ENCODE data around the gene KRT82.
"Not testable (repeated sequence)": the region's sequence is repeated elsewhere in the genome, so short reads cannot be mapped to it uniquely, and the experiment has no call there.

The KRT82 gene

GRCh38 chr12:52410589-52411248 lies 4.6 kb upstream of the KRT82 start:
- ATAC-seq, DNase-seq: not testable (repeated sequence)

GRCh38 chr12:52407918-52408317 lies 1.8 kb upstream of the KRT82 start:
- ATAC-seq (no peak), DNase-seq (no peak)

GRCh38 chr12:52404951-52405350 lies 1.2 kb downstream of the KRT82 start:
- DNase-seq (no peak), ATAC-seq (no peak)

- ATAC-seq = no peak
- DNase-seq = no peak
Measured at GRCh38 chr12:52403561-52403960, 2.6 kb downstream of the KRT82 start.

GRCh38 chr12:52402873-52403540 lies 3.1 kb downstream of the KRT82 start:
- no peak for DNase-seq
- no peak for ATAC-seq

DNA sequence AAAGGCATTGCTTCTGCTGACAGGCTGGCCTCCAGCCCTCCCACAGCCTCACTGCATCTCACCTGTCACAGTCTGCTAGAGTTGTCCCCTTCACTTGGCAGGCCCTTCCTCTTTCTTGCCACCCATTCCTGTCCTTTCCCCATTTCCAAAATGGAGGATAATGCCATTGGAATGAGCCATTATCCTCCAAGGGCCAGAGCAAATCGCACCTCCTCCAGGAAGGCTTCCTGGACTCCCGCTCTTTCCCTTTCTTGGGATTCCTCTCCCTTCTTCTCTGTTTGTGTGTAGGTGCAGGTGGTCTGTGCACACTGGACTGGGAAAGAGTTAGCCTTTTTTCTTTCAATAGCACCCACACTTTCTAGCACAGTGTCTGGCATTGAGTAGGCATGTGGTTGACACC lies 3.8 kb downstream of the KRT82 start:
- ATAC-seq = no peak
- DNase-seq = no peak

- no peak for ATAC-seq
- DNase-seq = no peak
Measured at GRCh38 chr12:52401926-52402325, 4.2 kb downstream of the KRT82 start.

GRCh38 chr12:52401526-52401925 lies 4.6 kb downstream of the KRT82 start:
- no peak for ATAC-seq
- no peak for DNase-seq

GRCh38 chr12:52400906-52401305 lies 5.2 kb downstream of the KRT82 start:
- no peak for DNase-seq
- no peak for ATAC-seq

DNA sequence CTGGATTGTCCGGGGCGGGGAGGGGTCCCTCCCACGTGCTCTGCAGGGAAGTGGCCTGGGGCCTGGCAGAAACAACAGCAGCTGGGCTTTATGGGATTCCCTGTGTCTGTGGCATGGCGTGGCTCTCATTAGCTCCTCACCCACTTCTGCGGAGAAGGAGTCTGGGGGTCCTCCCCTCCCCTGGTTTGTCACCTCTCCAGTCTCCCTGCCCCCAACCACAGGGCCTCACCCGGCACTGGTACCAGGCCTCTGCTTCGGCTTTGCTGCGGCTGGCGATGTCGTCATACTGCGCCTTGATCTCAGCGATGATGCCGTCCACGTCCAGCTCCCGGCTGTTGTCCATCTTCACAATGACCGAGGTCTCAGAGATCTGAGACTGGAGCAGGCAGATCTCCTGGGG lies 6.4 kb downstream of the KRT82 start:
- DNase-seq (no peak), ATAC-seq (no peak)

DNA sequence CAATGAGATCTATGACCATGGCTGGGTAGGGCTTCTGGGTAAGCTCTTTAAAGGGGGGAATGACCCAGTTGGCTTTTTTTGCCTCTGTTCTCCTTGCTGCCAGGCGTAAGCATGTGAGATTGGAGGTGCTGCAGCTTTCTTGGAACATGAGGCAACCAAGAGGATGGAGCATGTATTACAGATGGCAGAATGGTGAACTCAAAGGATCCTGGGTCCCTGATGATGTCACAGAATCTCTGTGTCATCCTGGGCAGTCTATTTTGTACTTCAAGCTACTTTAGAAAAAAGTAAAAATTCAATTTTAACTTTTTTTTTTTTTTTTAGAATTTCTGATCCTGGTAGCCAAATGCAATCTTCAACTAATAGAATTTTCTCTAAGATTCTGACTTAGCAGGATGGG lies 8.0 kb downstream of the KRT82 start:
- ATAC-seq (no peak), DNase-seq (no peak)

GRCh38 chr12:52396656-52397055 lies 9.5 kb downstream of the KRT82 start:
- ATAC-seq = no peak
- no peak for DNase-seq

DNA sequence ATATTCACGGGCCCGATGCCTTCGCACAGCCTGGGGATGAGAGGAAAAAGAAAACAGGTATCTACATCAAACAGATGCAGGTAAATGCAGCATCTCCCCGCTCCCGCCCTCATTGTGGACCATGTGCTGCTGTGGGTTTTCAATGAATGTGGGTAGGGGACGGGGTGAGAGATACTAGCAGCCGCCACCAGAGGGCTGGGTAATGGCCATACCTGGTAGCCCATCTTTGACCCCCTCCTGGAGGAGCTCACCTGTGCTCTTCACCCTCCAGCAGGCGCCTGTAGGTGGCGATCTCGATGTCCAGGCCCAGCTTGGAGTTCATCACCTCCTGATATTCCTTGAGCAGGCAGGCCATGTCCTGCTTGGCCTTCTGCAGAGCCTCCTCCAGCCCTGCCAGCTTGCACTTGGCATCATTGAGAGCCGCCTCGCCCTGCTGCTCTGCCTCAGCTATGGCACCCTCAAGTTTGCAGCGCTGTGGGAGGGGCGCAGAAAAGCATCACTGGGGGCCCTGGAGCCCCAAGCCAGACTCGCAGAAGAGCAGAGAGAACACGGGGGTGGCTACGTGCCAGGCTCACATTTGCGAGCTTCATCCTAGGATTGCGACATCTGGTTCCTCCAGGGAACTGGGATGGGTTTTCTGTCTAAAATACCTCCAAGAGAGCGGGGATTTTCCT lies 10.2 kb downstream of the KRT82 start:
- ATAC-seq (no peak), DNase-seq (peak; percentile 9)

- no peak for ATAC-seq
- DNase-seq = no peak
Measured at GRCh38 chr12:52394836-52395405, 11.2 kb downstream of the KRT82 start.

GRCh38 chr12:52392465-52393007 lies 13.6 kb downstream of the KRT82 start:
- DNase-seq (no peak), ATAC-seq (no peak)

DNA sequence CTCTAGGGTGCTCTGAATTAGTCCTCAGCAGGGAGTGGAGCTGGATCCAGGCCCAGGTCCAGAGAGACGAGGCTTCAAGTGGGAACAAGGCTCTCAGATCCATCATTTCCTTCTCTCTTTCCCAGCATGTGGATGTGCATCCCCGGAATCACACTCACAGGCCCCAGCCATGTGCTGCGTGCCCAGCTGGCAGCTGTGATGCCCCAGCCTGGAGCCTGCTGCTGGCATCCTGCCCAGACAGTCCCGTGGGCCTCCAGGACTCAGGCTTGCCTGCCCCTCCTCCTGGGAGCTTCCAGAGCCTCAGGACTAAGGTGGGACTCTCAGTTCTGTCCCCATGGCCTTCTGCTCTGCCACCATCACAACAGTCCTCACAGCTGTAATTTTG lies 14.5 kb downstream of the KRT82 start:
- DNase-seq (no peak), ATAC-seq (no peak)

DNA sequence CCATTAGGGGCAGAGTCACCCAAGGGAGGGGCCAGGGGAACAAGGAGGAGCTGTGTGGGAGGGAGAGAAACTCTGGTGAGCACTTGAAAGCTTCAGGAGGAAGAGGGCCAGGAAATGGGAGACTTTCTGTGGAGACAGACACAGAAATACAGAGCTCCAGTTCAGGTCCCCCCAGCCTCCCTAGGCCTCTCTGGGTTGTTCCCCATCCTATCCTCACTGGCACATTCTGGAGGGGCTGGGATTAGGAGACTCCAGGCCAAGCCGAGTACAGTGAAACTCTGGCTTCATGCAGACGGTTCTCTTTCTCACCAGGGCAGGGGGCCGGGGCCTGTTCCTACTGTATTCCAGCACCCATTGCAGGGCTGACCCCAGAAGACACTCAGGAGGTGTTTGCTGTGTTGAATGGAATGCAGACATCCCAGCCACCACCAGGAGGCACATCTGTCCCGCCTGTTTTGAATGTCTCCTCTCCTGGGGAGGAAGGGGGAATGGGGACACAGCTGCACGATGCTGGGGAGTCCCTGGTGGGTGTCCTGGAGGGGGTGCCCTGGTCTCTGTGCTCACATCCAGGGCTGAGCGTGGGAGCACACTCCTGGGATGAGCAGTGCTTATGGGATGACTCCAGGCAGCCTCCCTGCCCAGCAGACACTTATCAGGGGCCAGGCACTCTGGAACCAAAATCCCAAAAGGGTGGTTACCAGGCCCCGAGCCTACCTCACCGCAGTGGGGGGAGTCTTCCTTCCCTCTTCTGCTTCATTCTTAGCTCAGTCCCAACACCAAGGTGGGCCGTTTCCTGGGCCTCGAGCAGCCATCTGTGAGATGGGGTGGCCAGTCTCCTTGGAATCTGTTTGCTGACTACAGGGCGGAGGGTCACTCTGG lies 15.2 kb downstream of the KRT82 start:
- ATAC-seq (no peak), DNase-seq (no peak)

DNA sequence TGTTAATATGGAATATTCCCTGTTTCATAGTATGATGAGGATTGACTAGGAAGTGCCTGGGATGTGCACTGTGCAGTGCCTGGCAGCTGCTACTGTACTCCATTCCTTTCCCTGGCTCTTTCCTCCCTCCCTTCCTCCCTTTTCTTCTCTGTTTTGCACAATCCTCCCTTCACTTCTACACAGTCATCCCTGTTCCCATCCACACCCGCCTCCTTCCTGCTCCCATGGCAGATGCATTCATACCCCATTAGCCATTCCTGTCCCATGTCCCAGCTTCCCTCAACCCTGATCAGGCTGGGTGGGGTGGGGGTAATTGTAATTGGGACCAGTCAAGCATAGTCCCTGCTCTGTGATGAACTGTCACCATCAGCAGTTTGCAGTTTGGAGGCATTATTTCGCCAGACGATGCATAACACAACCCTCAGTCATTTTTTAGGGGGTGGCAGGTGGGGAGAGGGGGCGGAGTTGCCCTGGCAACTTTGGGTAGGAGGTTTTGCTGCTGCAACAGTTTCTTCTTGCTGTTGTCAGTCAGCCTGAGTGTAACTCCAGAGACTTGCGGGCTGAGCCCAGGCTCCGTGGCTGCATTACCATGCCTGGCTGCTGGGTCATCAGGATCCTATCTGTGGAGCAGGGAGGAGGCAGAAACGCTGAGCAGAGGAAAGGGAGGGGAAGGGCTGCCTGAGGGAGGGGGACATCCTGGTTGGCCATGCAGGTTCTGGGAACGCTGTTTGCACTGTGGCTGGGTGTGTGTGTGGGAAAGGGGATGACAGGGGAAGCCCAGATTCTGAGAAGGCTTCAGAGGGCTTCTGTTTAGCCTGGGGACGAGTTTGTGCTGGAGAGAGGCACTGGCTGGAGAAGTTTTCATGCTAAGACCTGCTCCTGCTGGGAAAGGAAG lies 16.6 kb downstream of the KRT82 start:
- DNase-seq (no peak), ATAC-seq (no peak)

DNA sequence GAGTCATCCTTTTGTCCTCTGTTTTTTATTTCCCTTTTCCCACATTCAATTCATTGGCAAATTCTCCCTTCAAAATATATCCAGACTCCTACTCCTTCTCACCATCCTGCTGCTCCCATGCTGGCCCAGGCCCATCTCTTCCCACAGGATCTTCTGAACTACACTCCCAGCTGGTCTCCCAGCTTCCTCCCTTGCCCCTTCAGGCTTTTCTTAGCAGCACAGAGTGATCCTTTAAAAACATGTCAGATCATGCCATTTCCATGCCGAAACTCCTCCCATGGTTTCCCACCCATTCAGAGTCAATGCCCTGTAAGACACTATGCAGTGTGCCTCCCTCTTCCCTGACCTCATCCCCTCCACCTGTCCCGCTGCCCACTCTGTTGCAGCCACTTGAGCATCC lies 18.3 kb downstream of the KRT82 start:
- no peak for ATAC-seq
- no peak for DNase-seq

- DNase-seq (no peak), ATAC-seq (no peak)
Measured at GRCh38 chr12:52385226-52385702, 20.9 kb downstream of the KRT82 start, which contains the start of gene KRT84. KRT84 (minus strand) TSS chr12:52385652; CDS start chr12:52385585, 67 bp downstream.

- DNase-seq (no peak), ATAC-seq (no peak)
Measured at GRCh38 chr12:52383331-52383730, 22.8 kb downstream of the KRT82 start.
